Prostate gland (tissue), 2 donors: ENCODE data around the gene SERPINC1.
"Not testable (repeated sequence)": the region's sequence is repeated elsewhere in the genome, so short reads cannot be mapped to it uniquely, and the experiment has no call there.

Experiments used
- POLR2A ChIP-seq: fragments of 450-650 bp; IDR thresholded peaks from one replicate; pipeline ENCODE4 v1.6.1; 2016; ENCODE audit warnings: antibody characterized with exemption, mild to moderate bottlenecking
- TF ChIP-seq, protein P1 (sequence below), 4 experiments: fragments of 200-600 bp in 2 of 4; fragments of 450-650 bp in 2 of 4; sonication (generic) in 2 of 4; IDR thresholded peaks; 1 replicate in 3 of 4; 2 replicates in 1 of 4; pipeline ENCODE4 v1.5.1; 2016 to 2019; ENCODE audit warnings: antibody characterized with exemption in 4 of 4, mild to moderate bottlenecking in 2 of 4, moderate library complexity in 2 of 4

- TF ChIP-seq, protein P1, sequence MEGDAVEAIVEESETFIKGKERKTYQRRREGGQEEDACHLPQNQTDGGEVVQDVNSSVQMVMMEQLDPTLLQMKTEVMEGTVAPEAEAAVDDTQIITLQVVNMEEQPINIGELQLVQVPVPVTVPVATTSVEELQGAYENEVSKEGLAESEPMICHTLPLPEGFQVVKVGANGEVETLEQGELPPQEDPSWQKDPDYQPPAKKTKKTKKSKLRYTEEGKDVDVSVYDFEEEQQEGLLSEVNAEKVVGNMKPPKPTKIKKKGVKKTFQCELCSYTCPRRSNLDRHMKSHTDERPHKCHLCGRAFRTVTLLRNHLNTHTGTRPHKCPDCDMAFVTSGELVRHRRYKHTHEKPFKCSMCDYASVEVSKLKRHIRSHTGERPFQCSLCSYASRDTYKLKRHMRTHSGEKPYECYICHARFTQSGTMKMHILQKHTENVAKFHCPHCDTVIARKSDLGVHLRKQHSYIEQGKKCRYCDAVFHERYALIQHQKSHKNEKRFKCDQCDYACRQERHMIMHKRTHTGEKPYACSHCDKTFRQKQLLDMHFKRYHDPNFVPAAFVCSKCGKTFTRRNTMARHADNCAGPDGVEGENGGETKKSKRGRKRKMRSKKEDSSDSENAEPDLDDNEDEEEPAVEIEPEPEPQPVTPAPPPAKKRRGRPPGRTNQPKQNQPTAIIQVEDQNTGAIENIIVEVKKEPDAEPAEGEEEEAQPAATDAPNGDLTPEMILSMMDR (IDR thresholded peaks at IDR 0.05), result not testable (repeated sequence)
- not testable (repeated sequence) for TF ChIP-seq POLR2A
Observed at GRCh38 chr1:173930541-173930940, 13.4 kb upstream of the SERPINC1 start.
